Gastrocnemius medialis (tissue), 4 donors: ENCODE data around the gene XRN1. TPM values are rescaled to one million over a fixed set of nuclear protein-coding genes. Genes with fewer than 3 reads are reported as not detected.

Experiments used
- ATAC-seq, 2 donors: fragments of 150-250 bp; one replicate each; pipeline ENCODE4 v1.9.1; 2016
- DNase-seq, 2 donors: peaks; one replicate each; pipeline ENCODE4 v3.0.0-alpha.2; 2019
- H3K27ac ChIP-seq, 4 donors: fragments of 200-600 bp; sonication (generic); 1 replicate in 1 of 4; 2 replicates in 3 of 4; pipeline ENCODE4 v1.5.1; 2016 to 2018; ENCODE audit warnings: mild to moderate bottlenecking in 2 of 4, moderate library complexity in 1 of 4
- H3K27me3 ChIP-seq, 3 donors: fragments of 200-600 bp; sonication (generic) in 2 of 3; 1 replicate in 1 of 3; 2 replicates in 2 of 3; pipeline versions ENCODE4 v1.5.1 to v1.6.0; 2016 to 2019; ENCODE audit warnings: mild to moderate bottlenecking in 1 of 3, moderate library complexity in 1 of 3
- H3K36me3 ChIP-seq, 2 donors: fragments of 200-600 bp; sonication (generic) in 1 of 2; one replicate each; pipeline ENCODE4 v1.5.1; 2017 to 2018
- H3K4me1 ChIP-seq, 2 donors: fragments of 200-600 bp; sonication (generic) in 1 of 2; one replicate each; pipeline ENCODE4 v1.5.1; 2016 to 2017; ENCODE audit warnings: mild to moderate bottlenecking in 2 of 2
- H3K4me3 ChIP-seq, 4 donors: fragments of 200-600 bp; sonication (generic) in 3 of 4; 1 replicate in 1 of 4; 2 replicates in 3 of 4; pipeline ENCODE4 v1.5.1; 2016 to 2019; ENCODE audit warnings: mild to moderate bottlenecking in 2 of 4
- H3K9me3 ChIP-seq, 3 donors: fragments of 200-600 bp; sonication (generic) in 2 of 3; 1 replicate in 1 of 3; 2 replicates in 2 of 3; pipeline ENCODE4 v1.5.1; 2016 to 2019
- CTCF ChIP-seq, 5 experiments: fragments of 450-650 bp in 3 of 5; fragments of 200-600 bp in 2 of 5; sonication (generic) in 2 of 5; IDR thresholded peaks in 4 of 5; conservative IDR thresholded peaks in 1 of 5; 1 replicate in 4 of 5; 2 replicates in 1 of 5; pipeline ENCODE4 v1.5.1; 2016 to 2019; ENCODE audit warnings: antibody characterized with exemption in 5 of 5, mild to moderate bottlenecking in 3 of 5, moderate library complexity in 3 of 5
- POLR2A ChIP-seq, 2 donors: fragments of 450-650 bp; IDR thresholded peaks; one replicate each; pipeline ENCODE4 v1.6.1; 2017; ENCODE audit warnings: antibody characterized with exemption in 2 of 2, mild to moderate bottlenecking in 2 of 2, moderate library complexity in 2 of 2
- in situ Hi-C, 4 donors: fragments of 200-750 bp; cut with MboI; loops; one replicate each; pipeline versions ENCODE4 v1.15.0 to v1.8.0; 2017; ENCODE audit warnings: low sequenced_read_pairs in 4 of 4
- intact Hi-C: fragments of 100-400 bp; cut with DNase I; formaldehyde crosslinking; loops from one replicate; pipeline ENCODE4 v1.15.1; 2023; ENCODE audit warnings: low total_unique reads
- total RNA-seq, 4 donors: library from RNA; depleted of rRNA; stranded (reverse); fragments of >200 nt; gene quantifications; one replicate each; pipeline versions ENCODE4 v1.1.0 to v1.2.3, GENCODE V29; 2016

XRN1 gene
- total RNA-seq, 4 donors from 2014 or later: 41.8 to 52.2 (median 47.3) TPM

GRCh38 chr3:142450881-142451280, 3.0 kb upstream of the XRN1 start:
- in situ Hi-C loops: no loop called here
- Histone ChIP-seq H3K4me3 (no peak overlapping the region), H3K9me3 (no peaks in the 10 kb centered on the region), H3K27me3 (no peaks in the 10 kb centered on the region), H3K36me3 (no peaks in the 10 kb centered on the region), H3K27ac (no peak overlapping the region), H3K4me1 (peaks cover 14 to 16% of the 10 kb centered on the region in 2 donors)
- no peak for ATAC-seq
- TF ChIP-seq CTCF (IDR thresholded peaks at IDR 0.05 in 4 of 5, conservative IDR thresholded peaks at IDR 0.05 in 1 of 5): no peak
- no peak for TF ChIP-seq POLR2A (IDR thresholded peaks at IDR 0.05)
- no peak for DNase-seq
- intact Hi-C loops: no loop called here

GRCh38 chr3:142450189-142450588, 2.4 kb upstream of the XRN1 start:
- TF ChIP-seq CTCF (IDR thresholded peaks at IDR 0.05 in 4 of 5, conservative IDR thresholded peaks at IDR 0.05 in 1 of 5) (no peak), POLR2A (IDR thresholded peaks at IDR 0.05) (no peak)
- no peak overlapping the region for H3K4me3 ChIP-seq
- peak overlapping the region in 1 of 4 donors; percentile 16 for H3K27ac ChIP-seq
- no peaks in the 10 kb centered on the region for H3K36me3 ChIP-seq
- no peaks in the 10 kb centered on the region for H3K9me3 ChIP-seq
- H3K4me1 ChIP-seq: peaks cover 21 to 22% of the 10 kb centered on the region in 2 donors
- intact Hi-C loops: no loop called here
- H3K27me3 ChIP-seq: no peaks in the 10 kb centered on the region
- ATAC-seq: no peak
- in situ Hi-C loops: no loop called here
- no peak for DNase-seq

GRCh38 chr3:142447301-142447851, 461 bp downstream of the XRN1 start:
- no peak for TF ChIP-seq POLR2A (IDR thresholded peaks at IDR 0.05)
- TF ChIP-seq CTCF (IDR thresholded peaks at IDR 0.05 in 4 of 5, conservative IDR thresholded peaks at IDR 0.05 in 1 of 5): no peak
- intact Hi-C loops: loop anchor here (5.0 kb wide), 4 partner anchors 55 to 710 kb away; partner anchors contain the start of genes GK5, RNF7 and U2SURP
- DNase-seq: peak; percentile 13 to 27
- H3K4me3 ChIP-seq: peak overlapping the region; percentile 91 to 98 (median 94)
- H3K27me3 ChIP-seq: no peaks in the 10 kb centered on the region
- no peaks in the 10 kb centered on the region for H3K36me3 ChIP-seq
- H3K4me1 ChIP-seq: peaks cover 28 to 34% of the 10 kb centered on the region in 2 donors
- H3K27ac ChIP-seq: peak overlapping the region; percentile 96 to 100 (median 99)
- no peaks in the 10 kb centered on the region for H3K9me3 ChIP-seq
- ATAC-seq: peak; percentile 75 to 80
- in situ Hi-C loops: loop anchor here in 1 of 4 donors (25.0 kb wide), 1 partner anchor 565 kb away; the partner anchor contains the start of gene U2SURP

GRCh38 chr3:142445816-142446254, 2.0 kb downstream of the XRN1 start:
- Histone ChIP-seq H3K36me3 (no peaks in the 10 kb centered on the region), H3K4me3 (peak overlapping the region in 3 of 4 donors; percentile 94 to 98 (median 94)), H3K4me1 (peaks cover 28 to 34% of the 10 kb centered on the region in 2 donors), H3K9me3 (no peaks in the 10 kb centered on the region), H3K27me3 (no peaks in the 10 kb centered on the region), H3K27ac (peak overlapping the region in 3 of 4 donors; percentile 99 to 100 (median 99))
- no peak for ATAC-seq
- DNase-seq: no peak
- TF ChIP-seq POLR2A (IDR thresholded peaks at IDR 0.05): no peak
- TF ChIP-seq CTCF (IDR thresholded peaks at IDR 0.05 in 4 of 5, conservative IDR thresholded peaks at IDR 0.05 in 1 of 5): no peak
- intact Hi-C loops: loop anchor here (5.0 kb wide), 4 partner anchors 56 to 709 kb away; partner anchors contain the start of genes GK5, RNF7 and U2SURP
- in situ Hi-C loops: loop anchor here in 1 of 4 donors (25.0 kb wide), 1 partner anchor 566 kb away; the partner anchor contains the start of gene U2SURP
